NCI-H748 (cell line): Measurements from ENCODE around the gene AQP2.

Experiments used
- DNase-seq: peaks from one replicate; lab custom pipeline; 2025; ENCODE audit not compliant: unreplicated experiment; lab: John Stamatoyannopoulos, UW

The AQP2 gene

DNA sequence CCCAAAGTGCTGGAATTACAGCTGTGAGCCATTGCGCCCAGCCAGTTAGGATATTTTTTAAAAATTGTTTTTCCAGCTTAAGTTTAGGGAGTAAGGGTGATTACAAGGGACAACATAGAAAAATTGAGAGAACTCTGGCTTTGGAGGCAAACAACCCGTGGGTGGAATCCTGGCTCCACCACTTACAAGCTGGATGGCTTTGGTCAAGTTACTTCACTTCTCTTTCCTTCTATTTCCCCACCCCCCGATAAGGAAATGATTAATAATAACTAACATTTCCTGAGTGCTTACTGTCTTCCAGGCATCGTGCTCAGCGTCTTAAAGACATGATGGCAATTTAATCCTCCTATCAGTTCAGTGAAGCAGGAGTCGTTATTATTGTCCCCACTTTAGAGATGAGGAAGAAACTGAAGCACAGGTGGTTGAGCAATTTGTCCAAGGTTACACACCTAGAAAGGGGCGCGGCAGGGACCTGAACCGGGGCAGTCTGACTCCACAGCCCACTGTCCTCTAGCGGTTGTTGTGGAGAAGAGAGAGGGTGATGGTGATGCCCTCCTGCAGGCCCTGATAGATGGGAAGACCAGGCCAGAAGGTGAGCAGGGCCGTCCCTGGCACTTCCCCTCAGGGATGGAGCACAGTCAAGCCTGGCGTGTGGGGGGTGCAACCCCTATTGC, 30.2 kb upstream of the AQP2 start:
- no peak for DNase-seq

DNA sequence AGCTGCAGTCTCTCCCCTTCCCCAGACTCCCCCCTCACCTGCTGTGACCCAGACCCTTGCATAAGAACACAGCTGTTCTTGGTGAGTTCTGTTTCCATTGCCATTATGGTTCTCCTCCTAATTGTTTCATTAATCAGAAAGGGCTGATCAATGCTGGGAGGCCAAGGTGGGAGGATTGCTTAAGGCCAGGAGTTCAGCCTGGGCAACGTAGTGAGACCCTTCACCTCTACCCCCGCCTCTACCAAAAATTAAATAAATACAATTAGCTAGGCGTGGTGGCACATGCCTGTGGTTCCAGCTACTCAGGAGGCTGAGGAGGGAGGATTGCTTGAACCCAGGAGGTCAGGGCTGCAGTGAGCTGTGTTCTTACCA, 29.6 kb upstream of the AQP2 start:
- no peak for DNase-seq

DNA sequence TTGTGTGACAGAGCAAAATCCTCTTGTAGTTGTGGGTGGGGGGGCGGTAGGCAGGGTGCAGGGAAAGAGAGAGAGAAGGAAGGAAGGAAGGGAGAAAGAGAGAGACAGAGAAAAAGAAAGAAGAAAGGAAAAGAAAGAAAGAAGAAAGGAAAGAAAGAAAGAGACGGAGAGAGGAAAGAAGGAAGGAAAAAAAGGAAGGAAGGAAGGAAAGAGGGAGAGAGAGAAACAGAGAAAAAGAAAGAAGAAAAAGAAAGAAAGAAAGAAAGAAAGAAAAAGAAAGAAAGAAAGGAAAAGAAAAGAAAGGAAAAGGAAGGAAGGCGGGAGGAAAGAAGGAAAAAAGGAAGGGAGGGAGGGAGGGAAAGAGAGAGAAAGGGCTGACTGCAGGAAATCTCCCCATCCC, 29.2 kb upstream of the AQP2 start:
- no peak for DNase-seq

DNA sequence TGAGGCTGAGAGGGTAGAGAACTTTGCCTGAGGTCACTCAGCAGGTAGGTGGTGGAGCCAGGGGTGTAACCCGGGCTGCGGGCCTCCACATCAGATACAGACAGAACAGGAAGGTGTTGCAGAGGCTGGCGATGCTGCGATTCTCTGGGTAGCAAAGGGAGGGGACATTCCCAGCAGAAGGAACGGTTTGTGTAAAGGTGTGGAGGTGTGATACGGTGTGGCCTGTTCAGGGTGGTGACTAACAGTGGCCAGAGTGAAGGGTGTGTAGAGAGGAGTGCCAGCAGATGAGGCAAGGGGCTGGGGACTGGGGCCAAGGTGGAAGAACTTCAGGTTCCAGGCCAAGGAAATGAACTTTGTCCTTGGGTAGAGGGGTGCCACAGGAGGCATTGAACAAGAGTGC, 28.6 kb upstream of the AQP2 start:
- no peak for DNase-seq

DNA sequence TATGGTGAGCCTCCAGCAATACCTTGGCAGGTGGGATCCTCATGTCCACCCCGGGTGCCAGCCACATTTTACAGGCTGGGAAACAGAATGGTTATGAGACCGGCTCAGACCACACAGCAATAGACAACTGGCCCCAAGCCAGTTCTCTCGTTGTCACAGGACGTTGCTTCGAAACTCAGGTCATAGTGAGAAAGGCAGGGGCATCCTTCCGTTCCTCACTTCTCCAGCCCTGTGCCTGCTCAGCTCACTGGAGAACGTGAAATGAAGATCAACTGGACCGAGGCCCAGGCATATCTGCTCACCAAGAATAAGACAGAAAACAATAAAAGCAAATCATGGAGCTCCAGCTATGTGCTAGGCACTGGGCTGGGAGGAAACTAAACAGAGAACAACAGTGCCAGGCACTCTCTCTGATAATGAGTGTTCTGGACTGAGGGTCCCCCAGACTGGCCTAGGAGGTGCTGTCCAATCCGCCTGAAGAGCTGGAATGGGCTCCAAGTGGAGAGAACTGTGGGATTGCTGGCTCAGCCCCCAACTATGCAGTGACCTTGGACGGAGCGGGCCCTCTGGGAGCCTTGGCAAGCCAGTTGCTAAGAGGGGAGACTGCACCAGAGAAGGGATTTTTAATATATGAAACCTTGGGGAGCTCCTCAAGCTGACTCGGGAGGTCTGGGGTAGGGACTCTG, 28.0 kb upstream of the AQP2 start:
- no peak for DNase-seq

DNA sequence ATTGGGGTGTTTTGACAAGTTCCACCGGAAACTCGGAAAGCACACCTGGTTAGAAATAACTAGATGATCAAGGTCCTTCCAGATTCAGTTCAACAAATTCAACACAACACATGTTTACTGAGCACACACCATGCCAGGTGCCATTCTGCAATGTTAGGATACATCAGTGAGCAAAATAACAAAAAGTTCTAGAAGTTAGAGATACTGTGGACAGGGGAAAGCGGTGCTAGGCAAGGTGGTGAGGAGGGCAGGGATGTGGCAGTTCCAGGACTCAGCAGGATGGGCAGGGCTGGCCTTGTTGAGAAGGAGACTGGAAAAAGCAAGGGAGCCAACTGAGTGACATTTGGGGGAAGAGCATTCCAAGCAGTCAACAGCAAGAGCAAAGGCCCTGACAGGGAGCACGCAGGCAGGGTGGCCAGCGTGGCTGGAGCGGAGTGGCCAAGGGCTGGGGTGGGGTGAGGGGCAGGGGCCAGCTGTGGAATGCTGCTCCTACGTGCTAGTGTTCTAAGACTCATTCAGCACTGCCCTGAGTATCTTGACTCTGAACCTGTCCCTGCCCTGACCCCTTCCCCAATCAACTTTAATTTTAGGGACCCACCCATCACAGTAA, 27.4 kb upstream of the AQP2 start:
- DNase-seq: no peak

DNA sequence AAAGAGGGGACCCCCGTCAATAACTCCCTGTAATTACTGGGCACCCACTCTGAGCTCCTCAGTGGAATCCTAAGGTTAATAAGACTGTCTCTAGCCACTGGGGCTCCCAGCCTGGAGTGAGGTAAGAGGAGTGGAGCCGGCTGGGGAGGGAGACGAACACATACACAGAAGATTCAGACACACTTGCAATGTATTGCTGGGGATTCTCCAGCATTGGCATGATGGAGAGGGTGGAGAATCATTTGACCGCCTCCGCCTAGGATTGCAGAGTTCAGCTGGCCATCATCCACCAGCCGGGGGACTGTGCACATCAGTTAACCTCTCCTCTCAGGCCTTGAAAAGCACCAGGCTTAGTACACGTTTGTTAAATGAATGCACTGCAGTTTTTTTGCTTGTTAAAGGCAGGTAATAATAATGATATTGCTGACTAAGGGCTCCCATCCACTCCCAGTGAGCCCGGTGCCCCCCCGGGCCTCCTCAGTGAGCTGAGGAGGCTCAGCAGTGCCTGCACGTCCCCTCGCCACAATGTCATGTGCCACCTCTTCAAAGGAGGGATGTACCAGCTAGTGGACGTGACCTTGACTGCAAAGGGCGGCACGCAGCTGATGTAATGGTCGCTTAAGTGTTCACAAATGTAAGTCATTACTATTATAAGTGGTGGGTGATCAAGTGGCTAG, 26.5 kb upstream of the AQP2 start:
- no peak for DNase-seq

DNA sequence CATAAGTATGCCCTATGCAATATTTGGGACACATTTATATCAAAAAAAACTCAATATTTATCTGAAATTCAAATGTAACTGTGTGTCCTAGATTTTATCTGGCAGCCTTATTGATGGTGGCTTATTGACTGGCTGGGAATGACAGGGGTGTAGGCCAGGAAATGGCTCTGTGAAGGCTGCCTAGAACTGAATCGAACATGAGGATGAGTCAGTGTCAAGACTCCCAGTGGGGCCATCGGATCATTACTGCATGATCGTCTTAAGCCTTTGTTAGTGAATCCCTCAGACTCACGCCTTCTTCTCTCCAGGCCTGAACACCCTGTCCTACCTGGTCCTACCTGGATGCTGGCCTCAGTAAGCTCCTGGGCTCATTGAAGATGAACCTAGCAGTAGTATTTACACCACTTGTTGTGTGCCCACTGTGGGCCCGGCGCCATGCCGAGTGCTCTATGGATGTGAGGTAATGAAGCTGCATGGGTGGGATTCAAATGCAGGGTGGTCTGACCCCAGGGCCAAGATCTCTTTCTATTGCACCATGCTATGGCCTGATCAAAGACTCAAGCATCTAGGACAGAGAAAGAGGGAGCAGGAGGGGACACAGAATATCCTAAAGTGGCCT, 25.8 kb upstream of the AQP2 start:
- DNase-seq: no peak

DNA sequence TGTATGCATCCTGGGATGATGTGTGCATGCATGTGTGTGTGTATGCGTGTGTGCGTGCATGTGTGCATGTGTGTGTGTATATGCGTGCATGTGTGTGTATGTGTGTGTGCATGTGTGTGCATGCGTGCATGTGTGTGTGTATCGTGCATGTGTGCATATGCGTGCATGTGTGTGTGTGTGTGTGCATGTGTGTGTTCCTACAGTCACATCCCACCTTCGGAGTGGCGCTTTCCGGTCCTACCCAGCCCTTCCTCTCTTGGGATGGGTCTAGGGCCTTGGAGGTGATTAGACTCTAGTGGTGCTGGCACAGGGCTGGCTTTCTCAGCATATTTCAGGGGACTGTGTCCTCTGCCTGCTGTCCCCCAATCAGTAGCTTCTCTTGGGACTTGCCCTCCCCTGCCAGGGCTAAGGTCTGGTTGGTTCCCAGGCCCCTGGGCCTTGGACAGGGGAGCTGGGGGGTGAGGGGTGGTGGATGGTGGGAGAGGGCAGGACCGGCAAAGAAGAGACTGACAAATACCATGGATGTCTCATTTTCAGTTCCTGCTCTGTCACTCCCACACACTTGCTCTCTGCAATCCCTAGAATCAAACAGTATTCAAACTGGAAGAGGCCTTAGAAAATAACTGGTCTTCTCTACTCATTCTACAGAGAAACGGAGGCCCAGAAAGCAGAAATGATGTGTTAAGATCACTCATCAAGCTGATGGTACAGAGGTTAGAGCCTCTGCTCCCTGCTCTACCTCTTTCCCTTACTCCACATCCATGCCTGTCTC, 24.9 kb upstream of the AQP2 start:
- DNase-seq: no peak

DNA sequence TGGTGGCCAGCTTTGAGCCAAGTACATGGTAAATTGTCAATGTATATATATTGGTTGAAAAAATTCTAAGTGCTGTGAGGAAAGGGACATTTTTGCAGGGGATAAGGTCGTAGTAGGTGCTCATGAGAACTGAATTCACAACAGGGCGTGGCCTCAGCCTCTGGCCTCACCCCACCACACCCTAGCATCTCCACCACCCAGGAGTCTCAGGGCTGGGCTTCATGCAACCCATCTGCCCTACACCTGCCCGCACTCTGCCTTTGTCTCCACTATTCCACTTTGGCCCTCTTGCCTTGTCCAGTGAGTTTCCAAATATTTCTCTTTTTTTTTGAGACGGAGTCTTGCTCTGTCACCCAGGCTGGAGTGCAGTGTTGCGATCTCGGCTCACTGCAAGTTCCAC, 22.1 kb upstream of the AQP2 start:
- peak; percentile 4 for DNase-seq

DNA sequence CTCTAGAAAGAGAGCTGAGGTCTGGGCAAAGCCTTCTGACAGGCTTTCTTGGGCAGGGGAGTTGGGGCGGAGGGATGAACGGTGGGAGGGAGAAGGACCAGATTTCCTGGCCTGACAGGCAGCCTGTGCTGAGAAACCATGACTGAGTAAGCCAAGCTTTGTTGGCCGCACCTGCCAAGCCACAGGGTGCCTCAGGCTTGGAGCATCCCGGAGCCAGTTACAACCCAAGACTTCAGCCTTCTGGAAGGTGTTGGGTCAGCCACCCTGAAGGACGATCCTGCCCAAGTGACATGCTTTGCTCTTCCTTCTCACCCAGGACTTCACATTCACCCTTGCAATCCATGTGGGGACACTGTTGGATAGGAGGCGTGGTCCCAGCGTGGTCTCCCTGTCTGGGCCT, 21.0 kb upstream of the AQP2 start:
- no peak for DNase-seq

DNA sequence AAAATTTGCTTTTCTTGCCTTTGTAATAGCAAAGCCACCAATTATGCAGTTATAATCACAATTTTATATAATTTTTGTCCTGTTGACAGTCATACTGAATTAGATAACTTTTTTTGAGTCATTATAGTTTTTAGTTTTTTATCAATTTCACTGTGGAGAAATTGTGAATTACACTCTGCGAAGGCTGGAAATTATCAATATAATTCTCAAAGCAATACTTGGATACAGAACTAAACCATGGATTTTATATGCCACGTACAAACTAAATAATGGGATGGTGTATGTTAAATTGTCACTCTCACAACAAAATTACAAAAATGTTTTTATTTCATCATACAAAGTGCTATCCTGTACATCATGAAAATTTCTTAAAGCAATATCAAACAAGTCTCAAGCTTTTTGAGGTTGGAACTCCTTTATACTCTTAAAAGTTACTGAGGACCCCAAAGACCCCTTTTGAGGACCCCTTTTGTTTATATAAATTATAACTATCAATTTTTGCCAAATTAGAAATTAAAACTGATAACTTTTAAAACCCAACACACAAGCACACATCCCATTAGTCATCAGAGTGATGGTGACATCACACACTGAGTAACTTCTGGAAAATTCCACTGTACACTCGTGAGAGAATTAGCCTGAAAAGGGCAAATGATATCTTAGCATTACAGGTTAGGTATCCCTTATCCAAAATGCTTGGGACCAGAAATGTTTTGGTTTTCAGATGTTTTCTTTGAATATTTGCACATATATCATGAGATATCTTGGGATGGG, 19.8 kb upstream of the AQP2 start:
- no peak for DNase-seq

DNA sequence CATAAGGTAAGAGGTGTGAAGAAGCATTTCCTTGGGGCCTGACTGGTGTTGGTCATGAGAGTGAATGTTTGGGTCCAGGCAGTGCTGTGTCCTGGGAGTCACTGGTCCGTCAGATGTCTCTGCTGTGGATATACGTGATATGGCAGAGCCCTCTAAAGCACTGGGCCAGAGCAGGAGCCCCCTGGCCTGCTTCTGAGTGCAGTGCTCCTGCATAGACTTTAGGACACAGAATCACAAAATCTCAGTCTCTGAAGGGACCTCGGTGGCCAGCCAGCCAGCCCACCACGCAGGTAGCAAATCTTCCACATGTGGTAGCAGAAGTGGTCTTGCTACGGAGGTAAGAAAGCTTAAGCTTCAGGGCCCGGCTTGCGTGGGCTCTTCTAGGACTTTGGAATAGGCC, 18.5 kb upstream of the AQP2 start:
- no peak for DNase-seq

DNA sequence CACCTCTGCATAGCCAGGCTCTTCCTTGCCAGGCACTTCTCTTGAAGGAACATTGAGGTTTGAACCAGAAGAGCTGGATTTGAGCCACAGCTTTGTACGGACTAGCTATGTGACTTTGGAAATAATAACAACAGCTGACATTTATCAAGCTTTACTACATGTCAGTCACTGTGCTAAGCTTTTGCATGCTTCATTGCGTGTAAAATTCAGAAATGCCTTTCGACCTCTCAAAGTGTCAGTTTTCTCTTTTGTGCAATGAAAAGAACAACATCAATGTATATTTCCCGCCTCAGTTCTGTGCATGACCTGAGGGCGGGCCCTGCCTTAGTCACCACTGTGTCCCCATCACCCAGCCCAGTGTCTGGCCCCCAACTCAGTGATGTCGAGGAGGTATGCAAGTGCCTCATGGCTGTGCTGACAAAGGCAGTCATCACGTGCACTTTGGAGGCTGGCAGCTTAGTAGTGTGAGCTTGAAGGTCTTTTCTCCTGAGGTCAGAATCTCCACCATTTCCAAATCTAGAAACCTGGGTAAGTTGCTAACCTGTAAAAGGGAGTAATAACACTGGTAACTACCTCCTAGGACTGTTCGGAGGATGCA, 17.9 kb upstream of the AQP2 start:
- DNase-seq: no peak

DNA sequence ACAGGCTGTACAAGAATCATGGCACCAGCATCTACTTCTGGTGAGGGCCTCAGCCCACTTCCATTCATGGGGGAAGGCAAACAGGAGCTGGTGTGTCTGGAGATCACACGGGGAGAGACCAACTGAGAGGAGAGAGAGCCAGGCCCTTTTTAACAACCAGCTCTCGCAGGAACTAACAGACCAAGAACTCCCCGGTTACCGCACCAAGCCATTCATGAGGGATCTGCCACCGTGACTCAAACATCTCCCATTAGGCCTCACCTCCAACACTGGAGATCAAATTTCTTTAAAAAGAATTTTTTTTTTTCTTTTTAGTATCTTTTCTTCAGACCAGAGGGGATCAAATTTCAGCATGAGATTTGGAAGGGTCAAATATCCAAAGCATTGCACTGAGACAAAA, 16.7 kb upstream of the AQP2 start:
- no peak for DNase-seq

DNA sequence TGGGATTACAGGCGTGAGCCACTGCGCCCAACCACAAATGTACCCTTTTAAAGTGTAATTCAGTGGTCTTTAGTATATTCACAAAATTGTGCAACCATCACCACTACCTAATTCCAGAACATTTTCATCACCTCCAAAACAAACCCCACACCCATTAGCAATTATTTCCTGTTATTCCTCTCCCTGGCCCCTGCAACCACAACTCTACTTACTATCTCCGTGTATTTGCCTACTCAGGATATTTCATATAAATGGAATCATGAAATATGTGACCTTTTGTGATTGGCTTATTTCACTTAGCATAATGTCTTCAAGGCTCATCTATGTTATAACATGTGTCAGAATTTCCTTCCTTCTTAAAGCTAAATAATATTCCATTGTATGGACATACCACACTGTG, 16.0 kb upstream of the AQP2 start:
- no peak for DNase-seq

DNA sequence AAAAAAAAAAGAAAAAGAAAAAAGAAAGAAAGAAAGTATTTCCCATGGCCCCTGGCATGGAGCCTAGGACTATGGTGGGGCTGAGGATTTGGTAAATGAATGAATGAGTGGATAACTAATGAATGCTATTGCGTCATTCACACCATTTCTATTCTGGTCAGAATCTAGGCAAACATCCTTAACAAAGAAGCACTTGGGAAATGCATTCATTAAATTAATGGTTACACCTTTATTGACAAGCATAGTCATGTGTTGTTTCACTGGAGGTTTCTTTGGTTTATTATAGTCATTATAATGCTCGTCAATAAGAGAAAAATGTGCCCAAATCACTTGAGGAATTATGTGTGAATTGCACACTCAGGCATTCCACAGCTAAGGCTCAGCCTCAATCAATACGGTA, 13.6 kb upstream of the AQP2 start:
- peak; percentile 14 for DNase-seq

DNA sequence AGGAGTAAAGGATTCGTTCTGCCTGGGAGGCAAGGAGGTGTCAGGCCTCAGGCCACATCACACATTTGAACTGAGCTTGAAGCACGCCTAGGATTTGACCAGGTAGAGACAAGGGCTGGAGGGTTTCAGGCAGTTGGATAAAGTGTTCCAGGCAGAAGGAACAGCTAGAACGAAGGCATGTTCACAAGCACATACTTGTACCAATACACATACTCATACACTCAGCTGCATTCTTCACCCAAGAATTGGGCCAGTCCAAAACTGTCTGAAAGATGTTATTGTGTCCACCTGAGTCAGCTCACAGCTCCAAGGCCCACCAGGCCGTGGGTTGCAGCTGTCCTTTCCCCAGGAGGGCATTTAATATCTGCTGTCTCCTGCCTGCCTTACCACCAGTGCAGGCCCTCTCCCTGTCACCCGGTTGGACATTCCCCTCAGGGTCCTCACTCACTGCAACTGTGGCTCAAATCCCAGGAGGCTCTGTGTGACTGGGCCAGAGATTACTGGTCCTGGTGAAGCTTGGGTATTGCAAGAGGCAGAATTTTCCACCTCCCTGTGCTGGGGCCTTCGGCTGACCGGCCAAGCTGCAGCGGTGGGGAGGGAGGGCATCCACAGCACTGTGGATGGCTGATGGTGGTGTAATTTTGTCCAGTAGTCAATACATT, 12.8 kb upstream of the AQP2 start:
- DNase-seq: no peak

DNA sequence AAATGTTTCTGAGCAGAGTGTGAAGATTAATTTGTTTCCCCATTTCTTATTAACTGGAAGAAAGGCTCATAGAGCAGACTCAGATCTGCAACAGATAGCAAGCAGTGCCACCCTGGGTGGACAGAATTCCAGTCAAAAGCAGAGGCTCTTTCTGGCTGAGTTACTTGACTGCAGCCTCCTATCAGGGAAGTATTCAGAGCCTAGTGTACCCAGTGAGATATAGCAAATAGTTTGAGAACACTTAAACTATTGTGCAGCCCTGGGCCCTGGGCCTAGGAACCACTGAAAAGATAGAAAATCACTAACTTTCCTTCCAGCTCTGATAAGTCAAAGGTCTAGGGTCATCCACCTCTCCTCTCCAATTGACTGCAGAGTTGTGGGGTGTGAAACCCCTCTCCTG, 11.2 kb upstream of the AQP2 start:
- no peak for DNase-seq
